Lower leg skin (tissue), 4 donors: ENCODE data around the gene OR1J1. TPM values are rescaled to one million over a fixed set of nuclear protein-coding genes. Genes with fewer than 3 reads are reported as not detected.

Source experiments
- DNase-seq, 2 donors: peaks; one replicate each; pipeline ENCODE4 v3.0.0-alpha.2; 2019; ENCODE audit warnings: low spot score in 2 of 2
- H3K4me3 ChIP-seq: fragments of 200-600 bp; sonication (generic); 2 replicates; pipeline ENCODE4 v1.5.1; 2017; ENCODE audit warnings: mild to moderate bottlenecking, low read depth; ENCODE audit not compliant: poor library complexity, severe bottlenecking
- CTCF ChIP-seq, 3 donors: fragments of 450-650 bp; IDR thresholded peaks; one replicate each; pipeline ENCODE4 v1.5.1; 2016; ENCODE audit warnings: antibody characterized with exemption in 3 of 3, mild to moderate bottlenecking in 3 of 3, moderate library complexity in 2 of 3
- POLR2A ChIP-seq, 2 donors: fragments of 450-650 bp; IDR thresholded peaks; one replicate each; pipeline ENCODE4 v1.6.1; 2016 to 2017; ENCODE audit warnings: antibody characterized with exemption in 2 of 2, mild to moderate bottlenecking in 1 of 2, moderate library complexity in 1 of 2
- WGBS, 2 donors: methylation state at CpG; one replicate each; pipeline ENCODE4 v1.1.5; 2018; 5-methylcytosine and 5-hydroxymethylcytosine counted together
- intact Hi-C: fragments of 100-400 bp; cut with DNase I; formaldehyde crosslinking; loops from one replicate; pipeline ENCODE4 v1.15.0; 2023; ENCODE audit warnings: low total_unique reads
- total RNA-seq, 4 donors: library from RNA; depleted of rRNA; stranded (reverse); fragments of >200 nt; gene quantifications; one replicate each; pipeline ENCODE4 v1.1.0, GENCODE V29; 2016

The OR1J1 gene
- not detected for total RNA-seq

- intact Hi-C loops: no loop called here
- no peak within 1 kb of the TSS for H3K4me3 ChIP-seq
- DNase-seq: no peak
- 80 to 85% methylated on average over 6 of the region's 6 CpGs for WGBS, 2 donors
- TF ChIP-seq POLR2A (IDR thresholded peaks at IDR 0.05) (no peak), CTCF (IDR thresholded peaks at IDR 0.05) (no peak)
Measured at GRCh38 chr9:122477826-122478225, at the start of gene OR1J1. OR1J1 (minus strand) TSS chr9:122477926; CDS start chr9:122477926, 0 bp downstream.

GRCh38 chr9:122527193-122527592 lies 49.5 kb upstream of the OR1J1 start, which contains the start of gene OR1N1:
OR1N1 (minus strand) TSS chr9:122527293; CDS start chr9:122527293, 0 bp downstream.
- no peak for TF ChIP-seq POLR2A (IDR thresholded peaks at IDR 0.05)
- TF ChIP-seq CTCF (IDR thresholded peaks at IDR 0.05): no peak
- H3K4me3 ChIP-seq: no peak within 1 kb of the TSS
- intact Hi-C loops: no loop called here
- 79 to 88% methylated on average over 3 of the region's 3 CpGs for WGBS, 2 donors
- DNase-seq: no peak

- H3K4me3 ChIP-seq: no peak overlapping the region
- no peak for DNase-seq
- 81 to 86% methylated on average over 10 of the region's 10 CpGs for WGBS, 2 donors
- TF ChIP-seq POLR2A (IDR thresholded peaks at IDR 0.05) (no peak), CTCF (IDR thresholded peaks at IDR 0.05) (no peak)
- intact Hi-C loops: no loop called here
Measured at GRCh38 chr9:122526602-122527001, 48.9 kb upstream of the OR1J1 start.

- TF ChIP-seq POLR2A (IDR thresholded peaks at IDR 0.05): no peak
- TF ChIP-seq CTCF (IDR thresholded peaks at IDR 0.05): no peak
- DNase-seq: no peak
- 93 to 97% methylated on average over 3 of the region's 3 CpGs for WGBS, 2 donors
- no peak overlapping the region for H3K4me3 ChIP-seq
- intact Hi-C loops: no loop called here
Measured at GRCh38 chr9:122519376-122519775, 41.6 kb upstream of the OR1J1 start.

GRCh38 chr9:122518841-122519240 lies 41.1 kb upstream of the OR1J1 start, which contains the start of gene OR1J4:
OR1J4 (plus strand) TSS chr9:122519141; CDS start chr9:122519141, 0 bp downstream.
- TF ChIP-seq CTCF (IDR thresholded peaks at IDR 0.05) (no peak), POLR2A (IDR thresholded peaks at IDR 0.05) (no peak)
- intact Hi-C loops: no loop called here
- WGBS, 2 donors: 73 to 77% methylated on average over 4 of the region's 4 CpGs
- no peak within 1 kb of the TSS for H3K4me3 ChIP-seq
- DNase-seq: no peak

GRCh38 chr9:122518226-122518625 lies 40.5 kb upstream of the OR1J1 start:
- no peak for DNase-seq
- intact Hi-C loops: no loop called here
- H3K4me3 ChIP-seq: no peak overlapping the region
- WGBS, 2 donors: 55 to 65% methylated on average over 2 of the region's 2 CpGs
- TF ChIP-seq POLR2A (IDR thresholded peaks at IDR 0.05) (no peak), CTCF (IDR thresholded peaks at IDR 0.05) (no peak)
